Measurements from ENCODE around the gene PBX3.

Gene PBX3

DNA sequence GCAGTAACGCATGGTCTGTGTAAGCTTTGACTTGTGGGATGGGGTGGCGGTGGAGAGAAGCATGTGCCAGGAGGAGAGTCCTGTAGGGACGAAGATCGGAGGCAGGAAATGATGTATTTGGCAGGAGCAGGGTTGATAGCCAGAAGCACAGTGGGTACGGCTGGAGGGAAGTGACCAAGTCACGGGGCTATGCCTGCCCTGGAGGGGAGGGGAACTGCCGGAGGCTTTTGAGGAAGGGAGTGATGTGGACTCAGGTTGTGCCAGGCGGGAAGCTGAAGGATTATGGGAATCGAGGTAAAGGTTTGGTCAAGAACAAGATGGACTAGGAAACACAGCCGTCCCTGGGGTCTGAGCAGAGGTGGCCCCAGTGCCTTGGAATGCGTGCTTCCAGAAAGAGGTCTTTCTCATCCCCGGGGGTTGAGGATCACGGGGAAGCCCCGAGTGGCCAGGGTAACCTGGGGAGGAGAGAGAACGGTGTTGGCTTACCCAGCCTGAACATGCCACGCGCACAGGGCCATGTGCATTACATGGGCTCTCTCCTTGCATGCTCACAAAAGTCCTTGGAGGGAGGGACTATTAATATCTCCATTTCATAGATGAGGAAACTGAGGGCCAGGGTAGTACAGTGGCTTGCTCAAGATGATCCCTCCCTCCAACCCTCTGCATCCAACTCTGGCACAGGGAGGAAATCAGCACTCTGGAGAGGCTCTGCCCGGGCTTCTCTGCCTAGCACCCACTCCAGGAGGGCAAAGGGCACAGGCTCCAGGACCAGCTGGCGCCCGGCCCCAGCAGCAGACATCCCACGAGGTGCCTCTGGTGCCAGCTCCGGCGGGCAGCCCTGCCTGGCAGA is 253.8 kb downstream of the PBX3 start:
- DNase-seq = no peak

DNA sequence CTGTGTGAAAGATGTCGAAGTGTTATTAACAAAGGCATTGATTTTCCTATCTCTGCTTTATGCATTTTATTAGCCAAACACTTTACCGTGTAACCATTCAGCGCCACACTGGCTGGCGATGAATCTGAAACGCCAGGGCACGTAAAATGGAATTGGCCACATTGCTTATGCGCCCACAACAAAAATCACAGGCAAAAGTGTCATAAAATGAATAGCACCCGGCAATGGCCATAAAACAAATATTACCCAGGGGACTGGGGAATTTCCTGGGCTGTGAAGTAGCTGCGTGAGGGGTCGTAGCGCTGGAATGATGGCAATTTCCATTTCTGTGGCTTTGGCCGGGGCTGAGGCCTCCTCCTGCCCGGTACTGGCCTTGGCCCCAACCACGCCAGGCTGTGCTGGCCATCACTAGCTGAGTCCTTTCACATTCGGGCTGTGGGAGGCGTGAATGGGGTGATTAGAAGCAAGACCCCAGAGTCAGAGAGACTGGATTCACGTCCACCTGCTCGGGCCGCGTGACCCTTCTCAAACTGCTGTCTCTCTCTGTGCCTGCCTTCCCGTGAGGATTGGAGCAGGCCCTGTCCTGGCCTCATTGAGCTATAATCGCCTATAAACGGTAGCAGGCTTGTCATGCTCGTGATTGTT is 254.5 kb downstream of the PBX3 start:
- DNase-seq = no peak

DNA sequence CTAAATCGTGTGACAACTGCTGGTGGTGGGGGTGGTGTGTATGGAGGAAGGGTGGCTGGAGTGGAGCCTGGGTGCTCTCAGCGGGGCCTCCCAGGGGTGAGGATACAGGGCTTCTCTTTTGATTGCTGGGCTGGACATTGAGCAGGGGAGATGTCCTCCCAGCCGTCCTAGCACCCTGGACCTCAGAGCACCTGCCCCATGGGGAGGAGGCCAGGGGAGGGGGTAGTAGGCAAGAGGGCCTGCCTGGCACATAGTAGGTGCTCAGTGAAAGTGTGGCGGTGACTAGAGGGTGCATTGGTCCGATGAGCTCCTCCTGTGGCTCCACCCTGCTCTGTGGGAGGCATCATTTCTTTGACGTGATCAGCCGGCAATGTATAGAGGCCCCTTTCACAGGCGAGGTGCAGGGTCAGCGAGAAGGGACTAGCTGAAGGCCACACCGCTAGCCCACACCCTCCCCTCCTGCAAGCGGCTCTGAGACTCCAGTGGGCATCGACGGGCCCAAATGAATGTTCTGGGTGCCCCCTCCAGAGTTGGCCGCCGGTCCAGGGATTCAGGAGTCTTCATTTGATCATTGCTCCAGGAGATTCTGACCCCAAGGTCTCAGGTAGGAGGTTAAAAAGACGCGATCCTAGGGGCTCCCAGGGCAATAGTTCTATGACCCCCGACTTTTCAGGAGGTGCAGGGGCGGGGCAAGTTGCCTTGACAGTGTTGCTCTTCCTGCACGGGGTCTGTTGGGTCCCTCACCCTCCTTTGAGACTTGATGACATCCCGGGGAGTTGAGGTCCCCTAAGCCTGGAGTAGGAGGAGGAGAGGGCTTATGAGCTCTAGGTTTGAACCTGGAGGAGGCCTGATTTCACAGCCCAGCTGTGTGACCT is 255.5 kb downstream of the PBX3 start:
- DNase-seq = no peak

DNA sequence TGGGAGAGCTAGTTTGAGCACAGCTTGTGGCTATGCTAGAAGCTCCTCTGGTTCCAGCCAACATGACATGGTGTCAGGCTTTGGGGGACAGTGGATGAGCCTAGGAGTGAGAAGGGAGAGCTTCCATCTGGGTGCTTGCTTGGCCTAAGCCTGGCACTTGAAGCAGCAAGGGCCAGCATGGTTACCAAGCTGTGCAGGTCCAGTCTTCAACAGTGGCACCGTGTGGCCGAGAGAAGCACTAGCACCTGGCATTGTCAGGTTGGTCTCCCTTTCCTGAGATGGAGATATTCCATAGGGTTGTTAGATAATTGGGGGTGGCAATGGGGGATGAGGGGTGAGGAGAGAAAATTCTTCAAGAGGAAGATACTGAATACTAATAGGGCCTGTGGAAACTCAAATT is 261.9 kb downstream of the PBX3 start:
- DNase-seq = no peak

DNA sequence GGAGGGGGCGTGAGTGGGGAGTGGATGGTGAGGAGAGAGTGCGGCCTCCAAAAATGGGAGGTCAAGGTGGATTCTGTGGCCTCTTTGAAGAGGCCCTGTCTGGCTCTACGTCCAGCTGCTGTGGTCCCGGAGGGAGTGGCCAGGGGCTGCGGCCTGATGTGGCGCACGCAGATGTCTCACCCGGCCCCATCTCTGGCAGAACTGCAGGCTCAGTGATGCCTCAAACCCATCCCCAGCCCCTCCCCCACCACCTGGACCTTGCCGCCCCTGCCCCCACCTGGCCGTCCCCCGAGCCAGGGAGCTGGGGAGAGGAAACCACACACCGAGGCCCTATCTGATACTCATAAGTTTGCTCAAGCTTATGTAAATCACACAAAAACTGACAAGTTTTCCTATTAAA is 267.6 kb downstream of the PBX3 start:
- DNase-seq = no peak

DNA sequence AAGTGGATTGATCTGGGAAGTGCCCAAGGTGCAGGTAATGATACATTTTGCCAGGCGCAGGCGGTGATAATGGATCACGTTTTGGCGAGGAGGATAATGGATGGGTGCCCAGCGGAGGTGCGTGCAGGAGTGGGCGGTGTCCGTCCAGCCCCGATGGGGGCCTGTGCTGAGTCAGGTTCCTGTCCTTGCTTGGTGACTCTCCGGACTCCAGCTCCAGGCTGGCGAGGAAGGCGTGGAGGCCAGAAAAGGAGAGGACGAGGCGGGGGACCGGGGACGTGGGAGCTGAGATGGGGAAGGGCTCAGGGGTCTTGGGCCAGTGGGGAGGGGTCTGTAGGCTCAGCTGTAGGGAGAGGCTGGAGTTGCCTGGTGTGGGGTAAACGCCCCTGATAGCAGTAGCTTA is 268.3 kb downstream of the PBX3 start:
- DNase-seq = no peak

DNA sequence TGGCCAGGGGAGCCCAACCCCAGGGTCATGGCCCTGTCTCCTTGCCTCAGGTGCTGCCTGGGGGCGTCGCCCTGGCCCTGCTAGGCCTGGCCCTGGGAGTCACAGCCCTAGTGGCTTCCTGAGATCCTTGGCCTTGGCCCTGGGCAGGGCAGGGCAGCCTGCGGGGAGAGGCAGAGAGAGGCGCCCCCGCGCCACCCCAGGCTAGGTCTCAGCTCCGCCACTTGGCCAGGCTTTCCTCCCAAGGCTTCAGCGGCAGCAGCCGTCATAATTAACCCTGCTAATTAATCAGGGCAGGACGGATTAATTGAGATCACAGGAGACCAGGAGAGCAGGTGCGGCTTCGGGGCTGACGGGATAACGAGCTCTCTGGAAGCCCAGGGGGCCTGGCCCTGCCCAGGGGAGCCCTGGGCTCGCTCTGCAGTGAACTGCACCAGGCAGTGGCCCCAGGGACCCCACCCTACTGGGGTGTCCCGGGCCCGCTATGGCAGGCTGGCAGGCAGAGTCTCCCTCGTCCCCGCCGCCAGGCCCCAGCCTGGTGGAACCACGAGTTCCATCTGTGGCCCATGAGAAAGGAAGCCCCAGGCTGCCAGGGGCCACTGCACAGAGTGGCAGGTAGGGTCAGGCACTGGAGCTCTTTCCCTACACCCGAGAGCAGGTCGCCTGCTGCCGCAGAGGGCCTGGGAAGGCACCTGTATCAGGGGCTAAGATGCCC is 269.6 kb downstream of the PBX3 start:
- DNase-seq = no peak
